ENCODE data around the gene LAMA2. TPM values are rescaled to one million over a fixed set of nuclear protein-coding genes. Genes with fewer than 3 reads are reported as not detected.

Gene LAMA2
- total RNA-seq, 2 donors from 2014 or later: 91.5 to 139 TPM

DNA sequence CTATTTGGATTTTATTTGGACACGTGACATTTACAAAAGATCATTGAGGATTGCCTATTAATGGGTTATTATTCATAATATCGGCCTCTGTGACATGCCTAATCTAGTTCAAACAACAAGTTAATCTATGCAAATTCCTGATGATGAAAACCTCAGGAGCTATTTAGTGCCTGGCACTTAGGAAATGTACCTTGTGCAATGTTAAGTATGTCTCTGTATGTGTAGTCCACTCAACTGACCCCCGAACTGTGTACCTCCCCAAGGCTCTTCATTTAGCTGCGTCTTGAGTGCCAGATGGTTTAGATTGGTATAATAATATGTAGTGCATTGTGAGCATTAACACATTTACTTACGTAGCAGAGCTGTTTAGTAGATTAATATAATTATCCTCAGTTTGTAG lies 6.9 kb downstream of the LAMA2 start:
- DNase-seq (ENCODE audit: low spot score): no peak
- intact Hi-C loops (cut with DNase I): no loop called here

DNA sequence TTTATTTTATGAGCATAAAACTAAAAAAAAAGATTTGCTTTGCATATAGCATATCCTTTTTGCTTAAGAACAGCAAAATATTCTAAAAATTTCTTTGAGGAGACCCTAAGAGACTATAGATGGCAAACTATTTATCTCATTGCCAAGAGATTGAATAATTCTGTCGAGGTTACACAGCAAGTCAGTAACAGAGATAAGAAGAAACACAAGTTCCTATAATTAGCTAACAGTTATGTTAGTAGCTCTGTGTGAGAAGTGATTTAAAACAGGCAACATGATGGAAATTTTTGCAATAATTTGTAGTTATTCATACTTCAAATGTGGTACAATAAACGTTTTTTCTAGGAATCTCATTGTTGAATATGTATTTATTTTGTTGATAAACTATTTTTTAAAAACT lies 9.1 kb downstream of the LAMA2 start:
- intact Hi-C loops (cut with DNase I): no loop called here
- DNase-seq (ENCODE audit: low spot score): no peak

DNA sequence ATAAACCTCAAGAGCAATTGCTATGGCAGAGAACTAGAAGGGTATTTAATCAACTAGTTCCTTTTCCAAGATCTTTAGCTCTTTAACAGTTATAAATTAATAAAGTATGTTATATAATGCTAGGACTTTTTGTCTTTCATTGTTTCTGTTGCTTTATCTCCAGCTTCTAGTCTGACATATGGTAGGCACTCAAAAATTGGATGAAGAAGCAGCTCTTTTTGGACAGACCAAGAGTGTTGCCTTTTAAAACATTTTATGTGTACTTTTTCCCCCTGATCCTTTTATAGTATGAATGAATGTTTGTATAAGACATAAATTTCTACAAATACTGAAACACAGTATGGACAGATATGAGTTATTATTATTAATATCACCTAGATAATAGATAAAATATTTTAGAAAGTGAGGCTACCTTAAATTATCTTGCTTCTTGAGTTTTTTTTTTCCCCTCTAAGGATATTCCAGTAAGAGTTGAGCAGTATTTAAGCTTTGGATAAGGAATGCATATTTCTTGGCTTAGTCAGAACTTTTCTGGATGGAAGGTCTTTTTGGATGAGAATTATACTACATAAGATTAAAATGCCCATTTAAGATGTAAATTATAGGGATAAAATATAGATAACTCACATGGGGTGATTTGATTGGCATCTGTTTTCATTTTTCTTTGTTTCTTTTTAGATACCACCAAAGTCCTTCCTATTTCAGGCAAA lies 16.6 kb downstream of the LAMA2 start:
- no peak for DNase-seq (ENCODE audit: low spot score)
- intact Hi-C loops (cut with DNase I): no loop called here

DNA sequence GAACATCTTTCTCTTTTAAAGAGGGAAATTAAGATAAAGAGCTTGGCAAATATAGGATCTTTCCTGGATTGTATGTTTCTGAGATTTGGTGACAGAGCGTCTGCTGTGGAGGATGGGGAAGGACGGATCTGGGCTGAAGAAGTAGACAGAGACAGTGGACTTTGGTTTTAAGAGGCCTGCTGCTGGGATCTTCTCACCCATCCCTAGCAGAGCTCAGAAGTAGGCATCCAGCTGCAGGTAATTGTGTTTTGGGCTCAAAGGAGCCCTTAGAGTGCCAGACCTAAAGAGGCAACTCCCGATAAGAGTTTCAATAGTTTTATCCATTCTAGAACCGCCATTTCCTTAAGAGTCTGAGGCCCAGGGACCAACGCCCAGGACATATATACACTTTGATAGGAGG lies 20.8 kb downstream of the LAMA2 start:
- intact Hi-C loops (cut with DNase I): no loop called here
- DNase-seq (ENCODE audit: low spot score): no peak

DNA sequence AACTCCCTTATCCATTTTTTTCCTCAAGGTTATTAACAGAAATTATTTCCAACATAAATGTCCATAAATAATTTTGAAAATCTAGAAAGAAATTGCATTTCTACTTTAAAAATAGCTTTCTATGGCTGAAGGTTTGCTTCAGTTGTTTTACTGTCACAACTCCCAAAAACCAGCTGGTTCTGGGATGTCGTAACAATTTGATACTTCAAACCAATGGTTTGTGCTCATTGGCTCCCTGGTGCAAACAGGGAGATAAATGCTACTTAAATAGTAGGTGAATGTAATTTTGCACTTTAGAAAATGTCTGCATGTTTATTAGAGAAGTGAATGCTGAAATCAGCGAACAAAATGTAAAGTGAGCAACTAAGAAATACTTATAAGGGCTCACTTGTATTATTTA lies 31.1 kb downstream of the LAMA2 start:
- intact Hi-C loops (cut with DNase I): no loop called here
- DNase-seq (ENCODE audit: low spot score): no peak

DNA sequence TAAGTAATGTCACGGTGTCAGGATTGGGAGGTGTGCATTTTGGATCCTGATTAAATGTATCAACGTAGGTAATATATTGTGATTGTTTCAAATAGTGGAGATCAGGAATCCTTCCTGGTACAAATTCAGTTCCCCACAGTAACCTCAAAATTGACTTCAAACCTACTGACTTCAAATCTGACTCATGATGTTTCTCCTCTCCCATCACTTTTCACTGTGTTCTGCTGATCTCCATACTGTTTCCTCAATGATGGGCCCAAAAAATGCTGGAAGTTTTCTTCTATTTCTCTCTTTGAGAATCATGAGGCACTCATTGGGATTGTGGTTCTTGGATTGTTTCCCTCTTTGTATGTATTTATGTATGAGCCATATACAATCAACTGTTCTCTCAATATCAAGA lies 35.9 kb downstream of the LAMA2 start:
- no peak for DNase-seq (ENCODE audit: low spot score)
- intact Hi-C loops (cut with DNase I): no loop called here

DNA sequence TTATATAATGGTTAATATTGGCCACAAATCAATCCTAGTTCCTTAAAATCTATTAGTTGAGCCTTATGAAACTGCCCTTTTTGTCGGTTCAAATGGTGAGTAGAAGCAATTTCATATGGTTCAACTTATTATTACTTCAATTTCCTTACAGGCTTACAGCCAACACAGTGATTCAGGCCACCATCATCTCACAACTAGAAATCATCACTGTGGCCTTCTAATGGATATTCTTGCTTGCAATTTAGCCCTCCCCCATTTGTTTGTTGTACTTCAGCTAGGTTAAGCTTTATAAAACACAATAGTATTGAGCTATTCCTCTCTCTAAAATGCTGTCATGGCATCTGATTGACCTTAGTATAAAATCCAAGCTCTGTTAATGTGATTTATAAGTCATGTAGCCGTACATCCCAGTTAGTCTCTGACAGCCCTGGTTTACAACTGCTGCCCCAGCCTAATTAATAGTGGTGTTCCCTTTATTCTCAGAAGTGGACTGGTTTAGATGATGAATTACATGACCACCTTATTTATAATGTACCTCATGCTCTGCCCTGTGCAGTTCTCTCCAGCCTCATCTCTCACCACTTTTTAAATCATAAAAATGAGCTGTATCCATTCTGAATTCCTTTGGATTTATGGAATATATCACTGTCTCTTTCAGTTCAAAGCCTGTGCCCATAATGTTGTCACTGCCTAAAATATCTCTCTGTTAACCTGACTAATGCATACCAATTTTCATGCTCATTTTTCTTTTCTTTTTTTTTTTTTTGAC lies 36.7 kb downstream of the LAMA2 start:
- DNase-seq (ENCODE audit: low spot score): no peak
- intact Hi-C loops (cut with DNase I): no loop called here

DNA sequence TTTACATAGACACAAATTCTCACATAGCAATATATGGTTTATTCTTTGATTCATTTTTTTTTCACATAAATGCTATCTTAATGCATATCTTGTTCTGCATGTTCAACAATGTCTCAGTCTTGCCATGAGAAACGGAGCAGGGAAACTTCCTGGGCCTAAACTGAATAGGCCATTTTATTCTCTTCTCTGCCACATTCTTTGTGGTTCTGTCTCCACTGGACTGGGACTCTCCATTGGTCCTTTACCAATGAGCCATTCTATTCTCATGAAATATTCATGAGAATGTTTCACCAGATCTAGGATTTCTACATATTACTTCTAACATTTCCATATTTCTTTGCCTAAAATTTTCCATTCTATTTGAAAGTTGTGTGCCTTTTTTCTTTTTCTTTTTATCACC lies 42.8 kb downstream of the LAMA2 start:
- no peak for DNase-seq (ENCODE audit: low spot score)
- intact Hi-C loops (cut with DNase I): no loop called here

DNA sequence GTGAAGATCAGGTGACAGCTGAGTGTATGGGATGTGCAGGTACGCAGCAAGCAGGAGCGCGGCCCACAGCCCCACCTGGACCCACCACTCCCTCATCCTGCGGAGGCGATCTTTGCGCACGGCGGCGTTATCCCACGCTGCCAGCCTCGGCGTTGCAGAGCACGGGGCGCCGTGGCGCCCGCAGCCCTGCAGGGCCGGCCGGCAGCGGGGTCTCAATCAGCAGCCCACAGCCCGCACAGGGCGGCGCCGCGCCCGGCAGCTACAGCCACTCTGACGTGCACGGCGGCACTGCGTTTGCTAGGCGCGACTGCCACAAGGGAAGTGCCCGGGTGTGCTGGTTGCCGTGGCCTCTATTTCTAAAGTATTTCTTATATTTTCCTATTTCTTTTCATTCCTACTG lies 46.9 kb downstream of the LAMA2 start:
- peak; percentile 73 for DNase-seq (ENCODE audit: low spot score)
- intact Hi-C loops (cut with DNase I): no loop called here

DNA sequence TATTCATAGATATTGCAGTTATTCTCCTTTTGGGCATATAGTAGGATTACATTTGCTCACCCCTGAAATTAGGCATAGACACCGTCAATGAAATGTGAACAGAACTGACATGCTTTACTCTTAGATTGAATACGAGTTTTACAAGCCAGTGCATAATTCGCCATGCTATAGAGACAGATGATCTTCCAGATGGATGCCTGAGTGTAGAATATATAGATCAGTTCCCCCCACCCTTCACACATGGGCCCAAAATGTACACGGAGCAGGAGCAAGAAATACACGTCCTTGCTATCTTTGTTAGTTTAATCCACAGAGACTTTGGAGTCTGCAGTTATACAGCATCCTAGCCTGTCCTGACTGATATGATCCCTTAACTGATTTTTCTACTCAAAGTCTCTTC lies 47.4 kb downstream of the LAMA2 start:
- no peak for DNase-seq (ENCODE audit: low spot score)
- intact Hi-C loops (cut with DNase I): no loop called here

DNA sequence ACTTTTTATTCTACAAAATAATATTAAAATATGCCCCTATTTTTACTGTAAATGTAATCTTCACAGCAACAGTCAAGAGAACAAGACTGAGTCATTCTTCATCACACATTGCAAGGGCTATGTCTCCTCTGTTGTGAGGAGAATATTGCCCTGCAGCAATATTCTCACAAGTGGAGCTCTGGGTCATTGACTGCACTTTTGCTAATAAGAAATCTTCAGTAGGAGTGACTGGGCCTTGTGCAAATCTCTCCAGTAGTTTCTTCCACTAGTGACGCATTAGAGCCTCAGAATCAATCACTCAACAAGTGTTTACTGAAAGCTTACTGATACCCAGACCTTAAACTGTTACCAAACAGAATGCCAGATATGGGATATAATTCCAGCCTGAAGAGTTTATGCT lies 49.1 kb downstream of the LAMA2 start:
- DNase-seq (ENCODE audit: low spot score): no peak
- intact Hi-C loops (cut with DNase I): no loop called here

DNA sequence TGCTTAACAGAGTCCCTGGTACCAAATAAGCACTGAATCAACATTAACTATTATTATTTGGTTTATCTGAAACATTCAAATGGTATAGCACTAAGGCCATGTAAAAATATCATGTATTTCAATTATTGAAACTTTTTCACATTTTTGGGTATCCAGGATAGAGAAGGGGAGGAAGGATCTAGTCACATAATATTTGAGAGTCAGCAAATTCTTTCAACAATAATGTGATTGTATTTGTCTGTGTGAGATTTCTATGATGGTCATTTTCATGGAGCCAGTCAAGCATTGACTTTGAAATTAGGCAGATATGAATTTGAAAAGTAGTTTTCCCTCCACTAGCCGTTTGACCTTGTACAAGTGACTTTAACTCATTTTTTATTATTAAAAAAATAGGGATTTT lies 67.9 kb downstream of the LAMA2 start:
- intact Hi-C loops (cut with DNase I): loop anchor here in 1 of 2 donors (5.0 kb wide), 1 partner anchor 1384 kb away; no protein-coding TSS in a partner anchor
- no peak for DNase-seq (ENCODE audit: low spot score)

DNA sequence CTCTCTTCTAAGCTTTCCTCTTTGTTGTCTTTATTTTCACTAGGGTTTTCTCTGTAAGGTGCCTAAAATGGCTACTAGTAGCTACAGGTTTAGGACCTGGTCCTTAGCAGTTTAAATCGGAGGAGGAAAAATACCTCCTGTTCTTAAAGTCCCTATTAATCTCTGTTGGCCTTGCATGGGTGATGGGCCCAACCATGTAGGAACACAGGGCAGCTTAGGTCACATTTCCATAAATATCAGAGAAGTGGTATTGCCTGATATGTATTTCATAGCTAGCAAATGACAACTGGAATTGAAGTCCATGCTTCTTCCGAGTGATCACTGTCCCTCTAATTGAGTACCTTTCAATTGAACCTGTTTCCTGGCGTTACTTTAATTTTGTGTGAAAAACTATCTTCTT lies 70.0 kb downstream of the LAMA2 start:
- intact Hi-C loops (cut with DNase I): loop anchor here in 1 of 2 donors (5.0 kb wide), 1 partner anchor 1386 kb away; no protein-coding TSS in a partner anchor

DNA sequence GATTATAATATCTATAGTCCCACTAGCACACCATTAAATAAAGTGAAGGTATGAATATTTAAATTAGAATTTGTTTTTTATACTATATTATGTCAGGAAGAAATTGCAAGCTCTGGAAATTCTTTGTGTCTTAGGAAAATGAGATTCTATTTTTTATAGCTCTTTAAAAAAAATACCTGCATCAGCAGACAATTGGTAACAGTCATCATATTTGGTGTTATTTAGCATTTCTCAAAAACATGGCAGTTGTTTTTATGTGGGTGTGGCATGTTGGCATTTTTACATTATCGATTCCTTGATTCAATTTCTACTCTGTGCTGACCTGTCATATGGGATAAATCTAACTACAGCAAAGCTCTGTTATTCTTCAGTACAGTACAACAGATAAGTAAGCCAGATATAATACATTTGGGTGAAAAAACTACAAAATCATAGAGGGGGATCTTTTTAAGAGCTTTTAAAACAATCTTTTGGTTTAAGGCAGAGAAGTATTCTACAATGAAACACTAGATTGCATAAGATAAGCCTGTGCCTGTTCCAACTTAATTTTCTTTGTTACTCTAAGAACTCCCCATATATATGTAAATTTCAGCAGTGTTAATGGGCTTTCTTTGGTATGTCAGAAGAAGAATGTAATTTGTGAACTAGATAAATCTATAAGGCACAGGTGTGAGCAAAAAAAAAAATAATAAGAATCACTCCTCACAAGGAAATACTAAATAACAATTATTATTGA lies 71.5 kb downstream of the LAMA2 start:
- intact Hi-C loops (cut with DNase I): loop anchor here in 1 of 2 donors (5.0 kb wide), 1 partner anchor 1387 kb away; no protein-coding TSS in a partner anchor
- DNase-seq (ENCODE audit: low spot score): no peak

More for the DNA sequence above, 70.0 kb downstream of the LAMA2 start:
- DNase-seq (ENCODE audit: low spot score): no peak

DNA sequence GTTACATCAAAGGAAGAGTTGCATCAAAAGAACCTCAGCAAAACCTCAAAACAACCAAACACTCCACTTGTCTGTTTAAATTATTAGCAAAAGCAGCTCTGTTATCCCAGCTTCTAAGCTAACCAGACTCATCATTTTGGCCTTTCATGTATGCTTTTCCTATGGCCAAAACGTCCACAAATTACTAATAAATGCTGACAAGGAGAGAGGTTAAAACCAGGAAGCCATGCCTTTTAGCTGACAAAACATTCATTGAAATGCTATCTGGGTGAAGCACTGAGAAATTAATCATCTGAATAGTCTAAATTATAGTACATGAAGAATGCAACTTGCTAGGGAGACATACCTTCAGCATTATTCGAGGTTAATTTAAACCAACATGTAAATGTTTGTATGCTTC lies 80.6 kb downstream of the LAMA2 start:
- DNase-seq (ENCODE audit: low spot score): no peak
- intact Hi-C loops (cut with DNase I): no loop called here

DNA sequence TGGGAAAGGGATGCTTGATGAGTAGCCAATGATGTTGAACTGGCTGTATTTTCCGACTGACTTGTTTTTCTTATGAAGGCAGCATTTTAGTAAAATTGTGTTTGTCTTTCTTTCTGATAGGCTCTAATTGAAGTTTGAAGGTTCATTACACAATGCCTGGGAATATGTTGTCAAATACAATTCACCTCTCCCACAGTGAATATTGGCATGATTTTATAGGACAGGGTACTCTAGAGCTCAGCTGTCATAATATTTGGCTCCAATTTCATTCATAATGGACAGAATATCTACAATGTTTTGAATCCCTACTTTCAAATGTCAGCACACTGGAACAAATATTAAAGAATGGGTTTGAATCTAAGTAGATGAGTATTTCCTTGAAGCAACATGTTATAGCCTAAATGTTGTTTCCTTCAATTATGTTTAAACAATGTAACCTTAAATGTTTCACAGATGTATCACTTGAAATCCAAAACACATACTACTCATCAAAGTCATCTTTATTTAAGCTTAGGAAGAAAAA lies 81.4 kb downstream of the LAMA2 start:
- no peak for DNase-seq (ENCODE audit: low spot score)
- intact Hi-C loops (cut with DNase I): no loop called here

DNA sequence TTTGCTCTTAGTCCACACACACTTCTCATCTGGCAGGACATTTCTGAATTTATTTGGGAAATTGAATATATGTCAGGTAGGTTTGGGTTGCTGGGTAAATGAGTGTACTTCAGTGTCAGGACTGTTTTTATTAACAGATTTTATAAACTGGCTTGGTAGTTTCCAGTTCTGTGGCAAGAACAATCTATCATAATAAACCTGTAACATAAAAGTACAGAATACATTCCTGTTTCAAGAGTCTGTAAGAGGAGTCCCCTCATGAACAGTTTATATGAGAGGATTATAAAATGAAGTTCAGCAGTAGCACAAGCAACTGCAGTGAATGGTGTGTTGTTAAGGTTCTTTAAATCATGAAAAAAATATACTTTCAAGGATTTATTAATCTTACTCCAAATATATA lies 81.8 kb downstream of the LAMA2 start:
- intact Hi-C loops (cut with DNase I): no loop called here
- DNase-seq (ENCODE audit: low spot score): no peak

DNA sequence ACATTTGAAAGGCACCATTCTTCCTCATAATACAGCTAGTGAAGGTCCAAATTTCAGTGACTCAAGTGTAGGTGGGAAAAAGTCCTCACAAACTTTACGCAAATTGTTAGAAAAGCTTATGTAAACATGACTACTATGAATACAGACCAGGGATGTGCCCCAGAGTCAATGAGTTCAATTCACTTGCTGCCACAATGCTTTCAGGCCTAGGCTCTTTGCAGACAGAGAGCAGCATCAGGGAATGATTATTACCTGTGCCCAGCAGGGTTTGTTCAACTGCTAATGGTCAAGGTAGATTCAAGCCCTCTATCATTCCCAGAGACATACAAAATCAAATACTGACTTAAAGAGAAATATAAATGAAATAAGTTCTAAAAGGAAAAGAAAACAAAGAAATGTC lies 84.0 kb downstream of the LAMA2 start:
- DNase-seq (ENCODE audit: low spot score): no peak
- intact Hi-C loops (cut with DNase I): no loop called here

DNA sequence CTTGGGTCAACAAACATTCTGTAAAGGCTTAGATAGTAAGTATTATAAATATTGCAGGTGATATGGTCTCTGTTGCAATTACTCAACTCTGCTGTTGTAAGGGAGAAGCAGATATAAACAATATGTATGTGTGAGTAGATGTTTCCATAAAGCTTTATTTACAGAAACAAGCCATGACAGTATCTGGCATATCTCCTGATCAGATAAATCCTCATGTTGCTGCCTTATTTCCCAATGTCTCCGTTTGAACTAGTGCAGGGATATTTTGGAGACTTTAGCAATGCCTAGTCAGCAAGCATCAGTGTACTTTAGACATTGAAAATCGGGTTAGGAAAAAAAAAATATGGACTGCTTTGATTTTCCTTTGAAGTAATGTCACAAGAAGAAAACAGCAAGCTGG lies 96.1 kb downstream of the LAMA2 start:
- DNase-seq (ENCODE audit: low spot score): no peak
- intact Hi-C loops (cut with DNase I): no loop called here

DNA sequence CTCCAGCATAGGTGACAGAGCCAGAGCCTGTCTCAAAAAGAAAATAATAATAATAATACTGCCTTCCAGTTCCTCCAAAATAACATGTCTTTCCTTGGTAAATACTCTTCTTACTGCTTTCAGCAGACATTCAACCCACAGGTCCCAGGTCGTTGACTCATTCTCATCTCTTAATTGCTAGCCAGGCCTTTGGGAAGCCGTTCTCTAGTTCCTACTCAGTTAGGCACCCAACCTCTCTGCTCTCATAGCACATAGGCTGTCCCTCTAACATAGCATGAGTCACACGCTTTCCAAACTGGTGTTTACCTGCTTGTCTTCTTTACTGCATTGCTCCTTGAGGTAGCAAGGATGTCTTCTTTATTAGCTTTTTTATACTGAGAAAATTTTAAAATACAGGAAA lies 98.8 kb downstream of the LAMA2 start:
- DNase-seq (ENCODE audit: low spot score): no peak
- intact Hi-C loops (cut with DNase I): no loop called here

All from posterior vena cava (tissue), 2 donors.